PFSK-1 (cell line): ENCODE data around the gene EVC2.

ENCODE experiments used
- FOXP2 ChIP-seq: optimal IDR thresholded peaks from 2 replicates; pipeline ENCODE3; 2011; ENCODE audit warnings: borderline replicate concordance, control low read depth, inconsistent platforms; ENCODE audit not compliant: insufficient read depth; ENCODE audit errors: extremely low read length, extremely low read depth
- POLR2AphosphoS5 ChIP-seq: IDR thresholded peaks from 2 replicates; pipeline ENCODE4 v1.6.1; 2012; ENCODE audit warnings: low read depth, mild to moderate bottlenecking, control low read depth, low read length, moderate library complexity
- TAF1 ChIP-seq: IDR thresholded peaks from 2 replicates; pipeline ENCODE4 v1.6.1; 2012; ENCODE audit warnings: low read length, control low read depth, borderline replicate concordance; ENCODE audit not compliant: insufficient read depth
- TF ChIP-seq, protein P1 (sequence below), 2 experiments: IDR thresholded peaks; 2 replicates each; pipeline versions ENCODE4 v1.6.1 to v1.8.0; 2011 to 2012; ENCODE audit warnings: low read depth in 2 of 2, low read length in 2 of 2, control low read depth in 1 of 2, inconsistent platforms in 1 of 2, mild to moderate bottlenecking in 1 of 2, moderate library complexity in 1 of 2; ENCODE audit not compliant: insufficient read depth in 1 of 2

DNA sequence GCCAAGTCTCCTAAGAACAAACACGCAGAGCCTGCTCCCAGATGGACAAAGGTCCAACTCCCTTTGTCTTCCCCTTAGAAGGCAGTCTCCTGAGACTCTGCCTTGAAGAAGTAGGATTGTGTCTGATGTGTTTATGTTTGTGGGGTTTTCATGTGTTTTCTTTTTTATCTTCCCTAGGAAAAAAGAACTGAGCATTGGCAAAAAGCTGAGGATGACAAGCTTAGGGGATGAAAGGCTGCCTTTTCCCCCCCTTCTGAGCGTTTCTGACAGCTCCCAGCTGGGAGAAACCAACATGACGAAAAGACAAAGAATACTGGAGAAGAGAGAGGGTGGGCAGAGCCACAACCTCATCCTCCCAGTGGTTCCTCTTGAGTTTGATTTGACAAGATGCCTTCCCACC, 181.1 kb downstream of the EVC2 start:
- TF ChIP-seq, protein P1, sequence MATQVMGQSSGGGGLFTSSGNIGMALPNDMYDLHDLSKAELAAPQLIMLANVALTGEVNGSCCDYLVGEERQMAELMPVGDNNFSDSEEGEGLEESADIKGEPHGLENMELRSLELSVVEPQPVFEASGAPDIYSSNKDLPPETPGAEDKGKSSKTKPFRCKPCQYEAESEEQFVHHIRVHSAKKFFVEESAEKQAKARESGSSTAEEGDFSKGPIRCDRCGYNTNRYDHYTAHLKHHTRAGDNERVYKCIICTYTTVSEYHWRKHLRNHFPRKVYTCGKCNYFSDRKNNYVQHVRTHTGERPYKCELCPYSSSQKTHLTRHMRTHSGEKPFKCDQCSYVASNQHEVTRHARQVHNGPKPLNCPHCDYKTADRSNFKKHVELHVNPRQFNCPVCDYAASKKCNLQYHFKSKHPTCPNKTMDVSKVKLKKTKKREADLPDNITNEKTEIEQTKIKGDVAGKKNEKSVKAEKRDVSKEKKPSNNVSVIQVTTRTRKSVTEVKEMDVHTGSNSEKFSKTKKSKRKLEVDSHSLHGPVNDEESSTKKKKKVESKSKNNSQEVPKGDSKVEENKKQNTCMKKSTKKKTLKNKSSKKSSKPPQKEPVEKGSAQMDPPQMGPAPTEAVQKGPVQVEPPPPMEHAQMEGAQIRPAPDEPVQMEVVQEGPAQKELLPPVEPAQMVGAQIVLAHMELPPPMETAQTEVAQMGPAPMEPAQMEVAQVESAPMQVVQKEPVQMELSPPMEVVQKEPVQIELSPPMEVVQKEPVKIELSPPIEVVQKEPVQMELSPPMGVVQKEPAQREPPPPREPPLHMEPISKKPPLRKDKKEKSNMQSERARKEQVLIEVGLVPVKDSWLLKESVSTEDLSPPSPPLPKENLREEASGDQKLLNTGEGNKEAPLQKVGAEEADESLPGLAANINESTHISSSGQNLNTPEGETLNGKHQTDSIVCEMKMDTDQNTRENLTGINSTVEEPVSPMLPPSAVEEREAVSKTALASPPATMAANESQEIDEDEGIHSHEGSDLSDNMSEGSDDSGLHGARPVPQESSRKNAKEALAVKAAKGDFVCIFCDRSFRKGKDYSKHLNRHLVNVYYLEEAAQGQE (IDR thresholded peaks at IDR 0.05; ENCODE audit: insufficient read depth in 1 of 2, low read depth in 2 of 2, low read length in 2 of 2): no peak
- TF ChIP-seq TAF1 (no peak), POLR2AphosphoS5 (no peak), FOXP2 (no peak)
